IPS-18c (cell line): ENCODE data around the gene ADISSP.

Experiments used
- H3K4me3 ChIP-seq: 2 replicates; pipeline ENCODE4 v1.7.0; 2013; ENCODE audit warnings: low read depth, mild to moderate bottlenecking, low read length, moderate library complexity; ENCODE audit not compliant: insufficient read depth
- H3K9me3 ChIP-seq: one replicate; pipeline ENCODE4 v1.6.1; 2013; ENCODE audit warnings: mild to moderate bottlenecking, low read length, moderate library complexity; ENCODE audit not compliant: control insufficient read depth, insufficient read depth

The ADISSP gene

GRCh38 chr20:3785240-3786125, 17.9 kb upstream of the ADISSP start:
- H3K4me3 ChIP-seq, result peak overlapping the region; percentile 62
- no peaks in the 10 kb centered on the region for H3K9me3 ChIP-seq

- H3K4me3 ChIP-seq, result no peak overlapping the region
- no peaks in the 10 kb centered on the region for H3K9me3 ChIP-seq
These were observed 17.3 kb upstream of the ADISSP start for GRCh38 chr20:3784863-3785239.

- H3K4me3 ChIP-seq, result no peak overlapping the region
- no peaks in the 10 kb centered on the region for H3K9me3 ChIP-seq
These were observed 16.8 kb upstream of the ADISSP start for GRCh38 chr20:3784216-3784853.

- Histone ChIP-seq H3K9me3 (no peaks in the 10 kb centered on the region), H3K4me3 (no peak overlapping the region)
These were observed 16.1 kb upstream of the ADISSP start for GRCh38 chr20:3783511-3784195.

- H3K9me3 ChIP-seq, result no peaks in the 10 kb centered on the region
- no peak overlapping the region for H3K4me3 ChIP-seq
These were observed 15.5 kb upstream of the ADISSP start for GRCh38 chr20:3783068-3783489.

GRCh38 chr20:3782597-3782996, 15.0 kb upstream of the ADISSP start:
- H3K9me3 ChIP-seq, result no peaks in the 10 kb centered on the region
- H3K4me3 ChIP-seq, result no peak overlapping the region

- H3K4me3 ChIP-seq, result peak within 1 kb of the TSS; percentile 43; the same call in 1 of the 2 replicates
- no peaks in the 10 kb centered on the region for H3K9me3 ChIP-seq
These were observed 13.8 kb upstream of the ADISSP start, which contains the start of gene SPEF1 for GRCh38 chr20:3781153-3781910. Gene SPEF1 (minus strand): TSS chr20:3781448. CDS start chr20:3781287, 161 bp downstream.

GRCh38 chr20:3778976-3779375, 11.4 kb upstream of the ADISSP start:
- no peaks in the 10 kb centered on the region for H3K9me3 ChIP-seq
- H3K4me3 ChIP-seq, result no peak overlapping the region; the same call in 1 of the 2 replicates

GRCh38 chr20:3777716-3778629, 10.4 kb upstream of the ADISSP start:
- peak overlapping the region; percentile 62 for H3K4me3 ChIP-seq
- H3K9me3 ChIP-seq, result no peaks in the 10 kb centered on the region

- no peaks in the 10 kb centered on the region for H3K9me3 ChIP-seq
- H3K4me3 ChIP-seq, result peak overlapping the region; percentile 62
These were observed 9.8 kb upstream of the ADISSP start for GRCh38 chr20:3777381-3777715.

GRCh38 chr20:3775457-3776108, 8.0 kb upstream of the ADISSP start:
- H3K4me3 ChIP-seq, result no peak overlapping the region
- no peaks in the 10 kb centered on the region for H3K9me3 ChIP-seq

GRCh38 chr20:3771552-3772058, 4.1 kb upstream of the ADISSP start:
- Histone ChIP-seq H3K9me3 (no peaks in the 10 kb centered on the region), H3K4me3 (no peak overlapping the region)

- peaks cover 4% of the 10 kb centered on the region for H3K9me3 ChIP-seq
- H3K4me3 ChIP-seq, result peak overlapping the region; percentile 90
These were observed 983 bp upstream of the ADISSP start for GRCh38 chr20:3768342-3769130.

GRCh38 chr20:3767110-3767426, 485 bp downstream of the ADISSP start:
- Histone ChIP-seq H3K9me3 (peaks cover 4% of the 10 kb centered on the region), H3K4me3 (peak overlapping the region; percentile 82)

- Histone ChIP-seq H3K9me3 (peaks cover 4% of the 10 kb centered on the region), H3K4me3 (peak overlapping the region; percentile 82)
These were observed 987 bp downstream of the ADISSP start for GRCh38 chr20:3766422-3767109.
